ENCODE measurements around the gene SETD2. TPM values are rescaled to one million over a fixed set of nuclear protein-coding genes. Genes with fewer than 3 reads are reported as not detected.

The SETD2 gene
- total RNA-seq, 4 donors from 2014 or later = 54.3 to 113 (median 67.9) TPM

GRCh38 chr3:46978985-46979944, 184.6 kb downstream of the SETD2 start, which contains the start of gene NBEAL2:
Gene NBEAL2, plus strand, starts transcription at chr3:46979666. Its CDS starts 196 bp downstream, at chr3:46979862.
- H3K4me3 ChIP-seq = peak within 1 kb of the TSS; percentile 47 to 68 (median 64)
- peaks cover 20 to 68% (median 60%) of the 10 kb centered on the region in 4 donors for H3K4me1 ChIP-seq
- intact Hi-C loops (cut with DNase I; ENCODE audit: low total_unique reads) = loop anchor here (5.0 kb wide), 1 partner anchor 42 kb away; no protein-coding TSS in a partner anchor

GRCh38 chr3:46978381-46978780, 185.5 kb downstream of the SETD2 start:
- H3K4me3 ChIP-seq = peak overlapping the region in 2 of 4 donors; percentile 60 to 68
- in situ Hi-C loops (cut with MboI; ENCODE audit: low pct_ligation_motif_present in 1 of 4, low pct_unique_long_range_greater_than_20kb in 1 of 4, low sequenced_read_pairs in 3 of 4) = no loop called here

More at GRCh38 chr3:46978985-46979944, 184.6 kb downstream of the SETD2 start, which contains the start of gene NBEAL2:
- peak; percentile 99 for DNase-seq
- H3K36me3 ChIP-seq = no peaks in the 10 kb centered on the region
- no peaks in the 10 kb centered on the region for H3K27me3 ChIP-seq
- in situ Hi-C loops (cut with MboI; ENCODE audit: low pct_ligation_motif_present in 1 of 4, low pct_unique_long_range_greater_than_20kb in 1 of 4, low sequenced_read_pairs in 3 of 4) = no loop called here
- no peaks in the 10 kb centered on the region for H3K9me3 ChIP-seq
- 1% methylated on average over 69 of the region's 73 CpGs; no CpG with 5 or more reads in 1 of the 2 donors for WGBS, 2 donors (ENCODE audit: low coverage in 1 of 2)
- H3K27ac ChIP-seq = peak within 1 kb of the TSS; percentile 84 to 94 (median 92)
- TF ChIP-seq CTCF (IDR thresholded peaks at IDR 0.05) (peak in 2 of 5 experiments; percentile 12 to 13), POLR2A (IDR thresholded peaks at IDR 0.05) (peak; percentile 90), EP300 (IDR thresholded peaks at IDR 0.05; ENCODE audit: low read depth) (no peak), POLR2AphosphoS5 (IDR thresholded peaks at IDR 0.05) (peak; percentile 90 to 93 (median 92))

GRCh38 chr3:46977811-46978195, 186.1 kb downstream of the SETD2 start:
- no peaks in the 10 kb centered on the region for H3K36me3 ChIP-seq
- no peaks in the 10 kb centered on the region for H3K27me3 ChIP-seq
- DNase-seq = no peak
- no peak overlapping the region for H3K4me3 ChIP-seq
- 99% methylated on average over 5 of the region's 5 CpGs; no CpG with 5 or more reads in 1 of the 2 donors for WGBS, 2 donors (ENCODE audit: low coverage in 1 of 2)
- in situ Hi-C loops (cut with MboI; ENCODE audit: low pct_ligation_motif_present in 1 of 4, low pct_unique_long_range_greater_than_20kb in 1 of 4, low sequenced_read_pairs in 3 of 4) (no loop called here), intact Hi-C loops (cut with DNase I; ENCODE audit: low total_unique reads) (loop anchor here (5.0 kb wide), 1 partner anchor 41 kb away; no protein-coding TSS in a partner anchor)
- H3K27ac ChIP-seq = peak overlapping the region; percentile 6 to 94 (median 86)
- TF ChIP-seq POLR2A (IDR thresholded peaks at IDR 0.05) = no peak
- TF ChIP-seq EP300 (IDR thresholded peaks at IDR 0.05; ENCODE audit: low read depth) = no peak
- TF ChIP-seq POLR2AphosphoS5 (IDR thresholded peaks at IDR 0.05) = no peak
- TF ChIP-seq CTCF (IDR thresholded peaks at IDR 0.05) = no peak
- H3K4me1 ChIP-seq = peaks cover 20 to 74% (median 61%) of the 10 kb centered on the region in 4 donors
- H3K9me3 ChIP-seq = no peaks in the 10 kb centered on the region

More at GRCh38 chr3:46978381-46978780, 185.5 kb downstream of the SETD2 start:
- Histone ChIP-seq H3K4me1 (peaks cover 20 to 76% (median 63%) of the 10 kb centered on the region in 4 donors), H3K27ac (peak overlapping the region; percentile 84 to 94 (median 92)), H3K9me3 (no peaks in the 10 kb centered on the region), H3K36me3 (no peaks in the 10 kb centered on the region), H3K27me3 (no peaks in the 10 kb centered on the region)
- intact Hi-C loops (cut with DNase I; ENCODE audit: low total_unique reads) = loop anchor here (5.0 kb wide), 1 partner anchor 41 kb away; no protein-coding TSS in a partner anchor
- TF ChIP-seq EP300 (IDR thresholded peaks at IDR 0.05; ENCODE audit: low read depth) (no peak), CTCF (IDR thresholded peaks at IDR 0.05) (no peak), POLR2AphosphoS5 (IDR thresholded peaks at IDR 0.05) (no peak), POLR2A (IDR thresholded peaks at IDR 0.05) (no peak)
- 82 to 95% methylated on average over 4 to 9 of the region's 9 CpGs for WGBS, 2 donors (ENCODE audit: low coverage in 1 of 2)
- no peak for DNase-seq

Data from transverse colon (tissue), 4 donors.